Tibial artery (tissue), 4 donors: ENCODE data around the gene PURB.

Source experiments
- DNase-seq, 2 donors: peaks; one replicate each; pipeline ENCODE4 v3.0.0-alpha.2; 2019
- H3K27ac ChIP-seq, 2 donors: fragments of 200-600 bp; sonication (generic) in 1 of 2; 1 replicate in 1 of 2; 2 replicates in 1 of 2; pipeline ENCODE4 v1.5.1; 2018 to 2019; ENCODE audit warnings: mild to moderate bottlenecking in 1 of 2
- H3K27me3 ChIP-seq, 2 donors: fragments of 200-600 bp; sonication (generic) in 1 of 2; one replicate each; pipeline versions ENCODE4 v1.5.1 to v1.6.0; 2016 to 2019
- H3K36me3 ChIP-seq, 3 donors: fragments of 200-600 bp; sonication (generic) in 2 of 3; one replicate each; pipeline ENCODE4 v1.5.1; 2016 to 2019; ENCODE audit warnings: mild to moderate bottlenecking in 2 of 3
- H3K4me1 ChIP-seq, 4 donors: fragments of 200-600 bp; sonication (generic) in 2 of 4; 1 replicate in 3 of 4; 2 replicates in 1 of 4; pipeline ENCODE4 v1.5.1; 2016 to 2019
- H3K4me3 ChIP-seq, 2 donors: fragments of 200-600 bp; sonication (generic) in 1 of 2; 1 replicate in 1 of 2; 2 replicates in 1 of 2; pipeline ENCODE4 v1.5.1; 2018 to 2019; ENCODE audit warnings: mild to moderate bottlenecking in 2 of 2
- H3K9me3 ChIP-seq, 3 donors: fragments of 200-600 bp; sonication (generic) in 1 of 3; one replicate each; pipeline ENCODE4 v1.5.1; 2016 to 2019
- intact Hi-C: fragments of 100-400 bp; cut with DNase I; formaldehyde crosslinking; loops from one replicate; pipeline ENCODE4 v1.15.0; 2023; ENCODE audit warnings: low total_unique reads
- TF ChIP-seq, protein P1 (sequence below), 2 experiments: fragments of 200-600 bp in 1 of 2; fragments of 450-650 bp in 1 of 2; IDR thresholded peaks; one replicate each; pipeline ENCODE4 v1.5.1; 2017 to 2019; ENCODE audit warnings: antibody characterized with exemption in 2 of 2, mild to moderate bottlenecking in 1 of 2, moderate library complexity in 1 of 2

The PURB gene

DNA sequence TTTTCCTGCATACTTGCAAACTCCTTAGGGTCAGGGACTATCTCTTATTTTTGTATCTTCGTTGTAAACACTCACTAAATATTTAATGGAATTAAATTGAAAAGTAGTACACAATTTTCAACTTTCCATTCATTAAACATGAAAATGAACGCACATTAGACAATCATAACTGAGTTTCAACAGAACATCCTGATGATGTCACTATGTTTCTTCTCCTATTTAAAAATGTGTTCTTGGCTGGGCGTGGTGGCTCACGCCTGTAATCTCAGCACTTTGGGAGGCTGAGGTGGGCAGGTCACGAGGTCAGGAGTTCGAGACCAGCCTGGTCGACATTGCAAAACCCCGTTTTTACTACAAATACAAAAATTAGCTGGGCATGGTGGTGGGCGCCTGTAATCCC is 14.1 kb upstream of the PURB start:
- Histone ChIP-seq H3K27ac (no peak overlapping the region), H3K4me3 (no peak overlapping the region), H3K9me3 (no peaks in the 10 kb centered on the region), H3K27me3 (no peaks in the 10 kb centered on the region), H3K4me1 (no peaks in the 10 kb centered on the region), H3K36me3 (no peaks in the 10 kb centered on the region)
- DNase-seq, result no peak
- TF ChIP-seq, protein P1, sequence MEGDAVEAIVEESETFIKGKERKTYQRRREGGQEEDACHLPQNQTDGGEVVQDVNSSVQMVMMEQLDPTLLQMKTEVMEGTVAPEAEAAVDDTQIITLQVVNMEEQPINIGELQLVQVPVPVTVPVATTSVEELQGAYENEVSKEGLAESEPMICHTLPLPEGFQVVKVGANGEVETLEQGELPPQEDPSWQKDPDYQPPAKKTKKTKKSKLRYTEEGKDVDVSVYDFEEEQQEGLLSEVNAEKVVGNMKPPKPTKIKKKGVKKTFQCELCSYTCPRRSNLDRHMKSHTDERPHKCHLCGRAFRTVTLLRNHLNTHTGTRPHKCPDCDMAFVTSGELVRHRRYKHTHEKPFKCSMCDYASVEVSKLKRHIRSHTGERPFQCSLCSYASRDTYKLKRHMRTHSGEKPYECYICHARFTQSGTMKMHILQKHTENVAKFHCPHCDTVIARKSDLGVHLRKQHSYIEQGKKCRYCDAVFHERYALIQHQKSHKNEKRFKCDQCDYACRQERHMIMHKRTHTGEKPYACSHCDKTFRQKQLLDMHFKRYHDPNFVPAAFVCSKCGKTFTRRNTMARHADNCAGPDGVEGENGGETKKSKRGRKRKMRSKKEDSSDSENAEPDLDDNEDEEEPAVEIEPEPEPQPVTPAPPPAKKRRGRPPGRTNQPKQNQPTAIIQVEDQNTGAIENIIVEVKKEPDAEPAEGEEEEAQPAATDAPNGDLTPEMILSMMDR (IDR thresholded peaks at IDR 0.05), result no peak
- intact Hi-C loops, result no loop called here

DNA sequence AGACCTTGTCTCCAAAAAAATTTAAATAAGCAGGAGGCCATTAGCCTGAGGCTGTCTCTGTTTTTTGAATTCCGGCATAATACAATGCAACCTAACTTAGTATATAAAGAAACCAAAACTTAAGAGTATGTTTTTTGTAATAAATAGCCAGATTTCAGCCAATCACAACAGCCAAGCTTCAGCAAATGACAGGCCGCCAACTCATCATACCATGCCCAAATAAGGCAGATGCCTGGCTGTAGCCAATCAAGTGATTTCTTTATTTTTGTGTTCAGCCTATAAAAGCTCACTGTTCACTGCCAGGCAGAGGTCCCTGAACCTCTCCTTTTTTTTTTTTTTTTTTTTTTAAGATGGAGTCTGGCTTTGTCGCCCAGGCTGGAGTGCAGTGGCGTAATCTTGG is 12.7 kb upstream of the PURB start:
- Histone ChIP-seq H3K9me3 (no peaks in the 10 kb centered on the region), H3K4me3 (no peak overlapping the region), H3K27ac (no peak overlapping the region), H3K36me3 (no peaks in the 10 kb centered on the region), H3K4me1 (no peaks in the 10 kb centered on the region), H3K27me3 (no peaks in the 10 kb centered on the region)
- no peak for DNase-seq
- TF ChIP-seq, protein P1 (IDR thresholded peaks at IDR 0.05), result no peak
- intact Hi-C loops, result no loop called here

DNA sequence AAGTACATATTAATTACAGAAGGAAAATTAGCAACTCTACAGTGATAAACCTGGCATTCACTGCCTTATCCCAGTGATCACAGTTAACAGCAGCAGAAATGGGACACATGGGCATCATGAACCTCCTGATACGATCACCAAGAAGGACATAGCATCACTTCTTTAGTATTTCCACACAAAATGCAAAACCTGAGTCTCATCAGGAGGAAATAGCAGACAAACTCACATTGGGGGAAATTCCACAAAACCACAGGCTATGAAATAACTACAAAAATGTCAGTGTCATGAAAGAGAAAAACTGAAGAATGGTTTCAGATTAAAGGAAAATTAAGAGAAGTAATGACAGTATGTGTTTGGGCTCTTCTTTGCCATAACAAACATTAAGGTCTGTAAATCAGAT is 12.0 kb upstream of the PURB start:
- no peak overlapping the region for H3K27ac ChIP-seq
- TF ChIP-seq, protein P1 (IDR thresholded peaks at IDR 0.05), result no peak
- no peaks in the 10 kb centered on the region for H3K36me3 ChIP-seq

DNA sequence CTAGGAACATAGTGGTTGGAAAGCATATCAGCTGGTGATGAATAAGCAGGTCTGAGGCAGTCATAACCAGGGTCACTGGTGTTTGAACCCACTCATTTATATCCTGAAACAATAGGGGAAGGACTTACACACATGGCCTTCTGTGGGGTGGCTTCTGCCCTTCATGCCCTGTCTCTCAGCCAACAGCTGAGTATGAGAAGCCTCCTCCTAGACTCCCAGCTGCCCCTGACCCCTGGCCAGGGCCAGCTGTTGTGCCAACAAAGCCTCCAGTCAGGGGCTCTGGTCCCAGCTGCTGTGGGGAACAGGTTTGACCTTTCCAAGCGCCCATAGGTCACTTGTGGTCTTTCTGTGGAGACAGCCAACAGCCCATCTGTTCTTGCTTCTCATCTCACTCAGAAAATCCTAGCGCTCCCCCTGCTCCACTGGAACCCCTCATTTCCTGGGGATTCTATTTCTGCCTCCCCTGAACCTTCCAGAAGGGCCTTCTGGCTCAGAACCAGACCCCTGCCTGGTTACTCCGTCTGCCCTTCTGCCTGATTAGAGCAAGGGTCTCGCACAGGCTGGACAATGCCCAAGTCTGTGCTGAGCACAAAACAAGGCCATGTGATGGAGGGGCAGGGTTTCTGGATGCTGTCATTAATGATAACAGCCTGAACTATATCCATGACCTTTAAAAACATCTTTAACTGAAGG is 9.7 kb upstream of the PURB start:
- TF ChIP-seq, protein P1 (IDR thresholded peaks at IDR 0.05), result no peak
- intact Hi-C loops, result no loop called here
- Histone ChIP-seq H3K9me3 (no peaks in the 10 kb centered on the region), H3K4me1 (no peaks in the 10 kb centered on the region), H3K27me3 (no peaks in the 10 kb centered on the region), H3K36me3 (no peaks in the 10 kb centered on the region), H3K27ac (no peak overlapping the region), H3K4me3 (no peak overlapping the region)
- no peak for DNase-seq

More for the DNA sequence above, 12.0 kb upstream of the PURB start:
- Histone ChIP-seq H3K9me3 (no peaks in the 10 kb centered on the region), H3K4me3 (no peak overlapping the region), H3K4me1 (no peaks in the 10 kb centered on the region), H3K27me3 (no peaks in the 10 kb centered on the region)
- intact Hi-C loops, result no loop called here
- DNase-seq, result no peak

DNA sequence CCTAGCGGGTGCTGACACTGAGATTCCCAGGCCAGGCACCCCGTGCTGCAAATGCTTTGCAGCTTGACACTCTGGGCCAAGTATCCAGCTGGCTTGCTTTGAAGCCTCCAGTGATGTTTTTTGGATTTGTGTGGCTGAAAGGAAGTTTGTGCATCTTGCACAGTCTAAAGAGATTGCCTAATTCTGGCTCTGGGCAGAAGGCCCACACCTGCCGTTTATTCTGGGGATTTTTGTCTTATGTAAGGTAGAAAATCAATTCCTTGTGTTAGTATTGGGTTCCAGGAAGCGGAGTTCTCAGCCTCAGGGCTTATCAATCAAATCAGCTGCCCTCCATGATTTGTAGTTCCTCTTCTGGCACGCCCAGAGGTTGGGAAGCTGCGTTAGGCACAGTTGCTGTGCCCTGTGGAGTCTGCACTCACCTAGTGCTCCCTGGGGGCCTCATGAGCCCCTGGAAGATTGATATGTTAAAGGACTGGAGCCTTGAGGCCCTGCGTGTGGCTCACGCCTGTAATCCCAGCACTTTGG is 8.4 kb upstream of the PURB start:
- H3K36me3 ChIP-seq, result no peaks in the 10 kb centered on the region
- no peaks in the 10 kb centered on the region for H3K27me3 ChIP-seq
- H3K9me3 ChIP-seq, result no peaks in the 10 kb centered on the region
- DNase-seq, result no peak
- H3K4me1 ChIP-seq, result no peaks in the 10 kb centered on the region
- intact Hi-C loops, result no loop called here
- no peak overlapping the region for H3K27ac ChIP-seq
- H3K4me3 ChIP-seq, result no peak overlapping the region
- TF ChIP-seq, protein P1 (IDR thresholded peaks at IDR 0.05), result no peak
